HG03521 (cell line): ENCODE measurements around the gene TENM4.

Experiments
- ATAC-seq: cut with Tn5 transposase; IDR thresholded peaks from one replicate; pipeline ENCODE4 v1.9.1; 2021; ENCODE audit warnings: mild to moderate bottlenecking, moderate library complexity; ENCODE audit not compliant: unreplicated experiment

TENM4 gene

DNA sequence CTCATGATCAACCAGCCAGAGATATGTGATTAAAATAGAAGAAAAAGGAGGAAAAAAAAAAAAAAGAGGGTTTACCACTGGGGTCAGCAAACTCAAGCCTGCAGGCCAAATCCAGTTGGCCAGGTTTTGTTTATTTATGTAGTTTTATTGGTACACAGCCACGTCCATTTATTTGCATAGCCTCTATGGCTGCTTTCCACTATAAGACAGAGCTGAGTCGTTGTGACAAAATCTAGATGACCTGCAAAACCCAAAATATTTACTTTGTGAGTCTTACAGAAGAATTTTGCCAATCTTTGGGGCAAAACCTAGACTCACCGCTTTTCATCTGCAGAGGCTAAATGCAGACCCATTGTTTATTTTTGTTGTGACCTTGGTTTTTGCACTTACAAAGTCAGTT, 87.1 kb downstream of the TENM4 start:
- ATAC-seq, result no peak

GRCh38 chr11:79352349-79352703, 88.5 kb downstream of the TENM4 start:
- ATAC-seq, result no peak

DNA sequence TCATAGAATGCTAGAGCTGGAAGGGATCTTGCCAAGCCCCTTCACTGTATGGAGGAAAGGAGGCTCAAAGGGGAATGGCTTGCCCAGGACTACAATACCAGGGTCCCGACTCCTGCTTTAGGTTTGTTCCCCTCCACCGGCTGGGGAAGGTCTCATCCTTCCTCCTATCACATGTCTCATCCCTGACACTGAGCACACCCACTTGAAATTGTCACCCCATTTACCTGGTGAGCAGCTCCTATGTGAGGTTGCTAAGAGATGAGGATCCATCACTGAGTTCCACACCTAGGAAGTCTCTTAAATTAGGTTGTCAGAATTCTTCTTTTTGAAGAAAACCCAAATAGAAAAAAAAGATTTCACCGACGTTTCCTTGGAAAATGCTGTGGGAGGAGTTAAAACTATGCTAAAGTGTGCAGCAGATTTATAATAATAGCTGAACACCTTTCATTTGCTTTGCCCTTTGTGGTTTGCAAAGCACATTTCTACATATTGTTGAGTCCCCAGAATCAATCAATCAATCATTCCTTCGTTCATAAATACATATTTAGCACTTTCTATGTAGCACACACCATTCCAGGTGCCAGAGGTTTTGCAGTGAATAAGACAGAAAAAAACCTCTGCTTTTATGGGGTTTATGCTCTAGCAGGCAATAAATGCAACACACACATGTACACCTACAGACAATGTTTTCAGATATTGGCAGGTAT, 91.7 kb downstream of the TENM4 start:
- no peak for ATAC-seq

DNA sequence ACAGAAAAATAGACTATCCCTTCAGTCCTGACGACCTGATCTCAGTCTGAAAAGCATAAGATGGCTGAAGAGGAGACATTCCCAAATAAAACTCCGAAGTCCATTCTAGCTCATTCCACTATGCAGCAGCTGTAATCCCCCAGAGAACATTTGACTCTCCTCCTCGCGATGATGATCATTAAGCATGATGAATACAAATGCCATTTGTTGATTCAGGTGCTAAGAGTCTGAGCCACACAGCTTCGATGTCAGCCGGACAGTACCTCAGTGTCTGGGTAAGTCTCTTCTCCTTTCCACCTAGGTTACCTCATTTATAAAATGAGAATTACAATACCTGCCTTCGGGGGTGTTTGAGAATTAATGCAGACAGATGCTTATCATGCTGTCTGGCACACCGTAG, 94.8 kb downstream of the TENM4 start:
- ATAC-seq, result no peak

DNA sequence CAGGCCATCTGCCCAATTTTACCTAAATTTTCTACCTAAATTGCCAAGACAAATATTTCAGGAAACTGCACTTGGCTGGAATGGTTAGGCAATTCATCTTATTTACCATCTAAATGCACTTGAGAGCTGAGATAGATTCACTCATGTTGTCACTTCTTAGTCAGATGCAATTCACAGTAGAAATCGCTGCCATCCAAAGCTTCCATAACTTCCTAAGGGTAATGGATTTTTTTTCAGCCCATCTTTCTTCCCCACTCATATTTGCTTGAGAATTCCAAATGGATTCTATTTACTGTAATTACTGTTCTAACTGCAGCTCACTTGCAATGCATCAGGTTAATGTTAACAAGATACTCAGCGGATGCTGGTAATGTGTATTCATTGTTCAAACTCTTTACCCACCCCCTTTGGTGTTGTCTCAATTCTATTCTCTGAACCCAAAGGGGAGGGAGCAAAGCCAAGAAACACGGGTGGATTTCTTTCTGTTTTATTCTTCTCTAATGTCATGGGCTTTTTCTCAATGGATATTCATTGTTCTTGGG, 96.0 kb downstream of the TENM4 start:
- ATAC-seq, result no peak

DNA sequence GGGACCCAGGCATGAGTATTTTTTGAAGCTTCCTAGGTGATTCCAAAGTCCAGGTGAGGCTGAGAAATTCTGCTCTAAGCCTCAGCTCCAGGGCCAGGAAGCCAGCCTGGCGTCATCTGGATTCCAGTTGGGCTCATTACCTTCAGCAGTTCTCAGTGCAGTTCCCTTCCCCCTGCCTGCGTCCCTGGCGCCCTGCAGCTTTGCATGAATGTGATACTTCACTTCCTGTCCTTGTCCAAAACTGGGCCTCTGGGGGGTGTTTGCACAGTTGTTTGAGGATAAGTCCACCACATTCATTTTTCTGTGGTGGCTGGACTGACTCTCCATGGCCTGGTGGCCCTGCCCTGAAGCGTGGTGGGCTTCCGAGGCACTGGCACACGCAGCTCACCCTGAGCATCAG, 98.1 kb downstream of the TENM4 start:
- no peak for ATAC-seq

DNA sequence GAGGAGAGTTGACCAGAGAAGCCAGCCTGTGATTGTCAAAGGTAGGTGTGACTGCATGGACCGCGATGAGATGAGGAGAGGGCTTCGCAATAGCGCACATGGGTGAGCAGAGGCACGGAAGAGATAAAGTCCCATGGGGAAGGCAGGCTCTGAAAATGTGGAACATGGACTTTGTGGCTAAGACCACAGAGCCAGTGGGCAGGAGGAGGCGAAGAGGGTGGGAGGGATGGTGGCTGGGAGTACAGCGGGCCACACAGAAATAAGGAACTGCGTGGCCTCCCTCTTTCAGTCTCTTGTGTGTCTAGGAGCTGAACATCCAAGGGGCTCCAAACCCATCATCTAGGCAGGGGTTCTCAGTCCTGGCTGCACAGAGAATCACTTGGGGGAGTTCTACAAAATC, 98.6 kb downstream of the TENM4 start:
- ATAC-seq, result no peak

DNA sequence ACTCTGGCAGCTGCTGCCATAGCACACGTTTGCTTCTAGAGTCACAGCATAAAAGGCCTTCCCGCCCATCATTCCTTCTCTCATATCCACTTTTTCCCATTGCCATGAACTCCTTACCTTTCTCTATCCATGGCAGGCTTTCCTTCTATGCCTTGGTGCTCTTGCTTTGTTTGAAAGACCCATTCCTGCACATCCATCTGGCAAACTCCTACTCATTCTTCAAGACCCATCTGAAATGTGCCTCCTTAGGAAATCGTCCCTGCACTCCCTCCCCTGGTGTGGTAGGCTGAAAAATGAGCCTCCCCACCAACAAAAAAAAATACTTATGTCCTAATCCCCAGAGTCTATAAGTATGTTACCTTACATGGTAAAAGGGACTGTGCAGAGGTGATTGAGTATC, 100.3 kb downstream of the TENM4 start:
- ATAC-seq, result no peak

- ATAC-seq, result no peak
Observed at GRCh38 chr11:79336797-79337517, 103.9 kb downstream of the TENM4 start.

DNA sequence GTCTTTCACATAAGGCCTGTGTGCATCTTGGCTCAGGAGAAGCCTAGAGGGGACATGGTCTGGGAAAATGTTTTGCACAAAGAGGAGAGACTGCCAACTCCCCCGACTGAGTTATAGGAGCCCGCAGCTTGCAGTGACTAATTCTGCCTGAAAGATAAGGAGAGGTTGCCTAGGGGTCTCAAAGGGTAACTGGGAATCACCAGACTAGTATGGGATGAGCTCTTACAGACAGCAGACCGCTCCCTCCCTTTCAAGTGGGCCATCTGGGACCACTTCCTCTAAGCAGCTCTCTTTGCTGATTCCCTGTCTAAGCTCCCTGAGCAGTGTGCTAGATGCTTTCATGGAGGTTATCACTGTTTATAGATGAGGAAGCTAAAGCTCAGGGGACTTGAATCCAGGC, 105.1 kb downstream of the TENM4 start:
- no peak for ATAC-seq

GRCh38 chr11:79333355-79333754, 107.5 kb downstream of the TENM4 start:
- ATAC-seq, result no peak

GRCh38 chr11:79332017-79332416, 108.8 kb downstream of the TENM4 start:
- no peak for ATAC-seq

GRCh38 chr11:79331203-79331901, 109.5 kb downstream of the TENM4 start:
- ATAC-seq, result no peak

DNA sequence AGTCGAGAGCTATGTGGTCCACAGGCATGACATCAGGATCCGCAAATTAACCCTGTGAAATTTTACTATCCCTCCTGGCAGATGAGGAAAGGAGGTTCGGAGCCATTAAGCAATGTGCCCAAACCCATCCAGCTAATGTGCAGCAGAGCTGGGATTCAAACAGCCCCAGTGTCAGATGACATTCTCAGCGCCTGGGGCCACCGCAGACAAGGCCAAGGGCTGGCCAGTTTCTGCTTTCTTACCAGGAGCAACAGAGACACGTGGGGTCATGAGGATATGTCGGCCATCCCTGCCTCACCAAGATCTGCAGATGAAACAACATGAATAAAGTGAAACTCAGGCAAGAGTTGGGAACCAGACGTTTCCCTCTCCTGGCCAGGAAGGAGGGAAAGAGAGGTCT, 110.2 kb downstream of the TENM4 start:
- no peak for ATAC-seq

DNA sequence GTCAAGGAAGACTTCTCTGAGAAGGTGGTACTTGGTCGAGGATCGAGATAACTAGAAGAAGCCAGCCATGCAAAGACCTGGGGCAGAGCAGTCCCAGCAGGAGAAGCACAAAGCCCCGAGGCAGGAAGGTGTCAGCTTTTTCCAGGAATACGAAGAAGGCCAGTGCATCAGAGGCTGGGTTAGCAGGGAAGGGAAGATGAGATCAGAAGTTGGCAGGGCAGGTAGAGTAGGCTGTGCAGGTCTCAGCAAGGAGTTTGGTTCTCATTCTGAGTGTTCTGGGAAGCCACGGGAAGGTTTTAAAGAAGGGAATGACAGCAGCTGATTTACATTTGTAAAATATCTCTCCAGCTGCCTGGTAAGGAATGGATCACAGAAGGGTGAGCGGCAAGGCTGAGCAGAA, 111.3 kb downstream of the TENM4 start:
- ATAC-seq, result no peak

DNA sequence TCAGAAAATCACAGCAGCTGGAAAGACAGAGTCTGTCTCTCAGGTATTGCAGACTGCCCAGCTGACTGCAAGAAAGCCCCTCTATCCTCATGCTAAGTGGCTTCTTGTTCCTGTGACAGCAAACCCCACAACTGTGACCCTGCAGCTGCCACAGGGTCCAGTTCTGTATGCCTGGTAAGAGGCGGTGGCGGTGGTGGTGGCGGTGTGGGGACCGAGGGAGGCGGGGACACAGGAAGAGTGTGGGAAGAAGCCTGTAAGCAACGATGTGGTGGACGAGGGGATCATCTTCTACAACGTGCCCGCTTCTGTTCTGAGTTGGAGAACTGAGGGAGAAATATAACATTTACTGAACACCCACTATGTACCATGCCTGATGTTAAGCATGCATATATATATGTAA, 112.4 kb downstream of the TENM4 start:
- ATAC-seq, result no peak

DNA sequence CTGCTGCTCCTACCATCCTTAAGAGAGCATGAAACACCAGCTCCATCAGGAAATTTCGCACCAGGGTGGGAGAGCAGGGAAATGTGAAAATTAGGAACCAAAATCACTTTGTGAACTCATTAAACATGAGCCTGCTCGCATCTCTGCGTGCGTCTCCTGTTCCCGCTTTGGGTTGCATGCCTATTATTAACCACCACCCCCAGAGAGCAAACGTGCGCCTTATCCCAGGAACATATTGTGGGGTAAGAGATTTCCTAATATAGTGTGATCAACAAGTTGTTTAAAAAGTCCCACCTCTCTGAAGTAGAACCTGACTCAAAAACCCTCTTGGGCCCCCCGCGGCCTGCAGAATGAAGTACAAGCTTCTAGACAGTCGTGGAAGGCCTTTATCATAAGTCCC, 115.0 kb downstream of the TENM4 start:
- ATAC-seq, result no peak

DNA sequence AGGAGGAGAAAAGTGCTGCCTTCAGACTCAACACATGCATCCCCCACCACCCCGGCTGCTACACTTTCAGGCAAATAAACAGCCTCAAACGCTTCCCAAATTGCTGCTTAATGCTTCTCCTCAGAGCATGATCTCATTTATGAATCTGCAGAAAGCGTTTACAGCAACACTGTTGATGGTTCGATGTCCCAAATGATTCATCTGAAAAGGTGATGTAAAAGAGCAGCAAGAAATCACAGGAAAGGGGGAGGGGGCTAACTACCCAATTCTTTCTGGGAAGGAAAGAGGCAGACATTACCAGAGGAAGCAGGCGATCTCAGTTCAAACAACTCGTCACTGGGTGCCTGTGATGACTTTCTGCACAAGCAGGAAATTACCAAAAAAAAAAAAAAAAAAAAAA, 119.6 kb downstream of the TENM4 start:
- ATAC-seq, result no peak

DNA sequence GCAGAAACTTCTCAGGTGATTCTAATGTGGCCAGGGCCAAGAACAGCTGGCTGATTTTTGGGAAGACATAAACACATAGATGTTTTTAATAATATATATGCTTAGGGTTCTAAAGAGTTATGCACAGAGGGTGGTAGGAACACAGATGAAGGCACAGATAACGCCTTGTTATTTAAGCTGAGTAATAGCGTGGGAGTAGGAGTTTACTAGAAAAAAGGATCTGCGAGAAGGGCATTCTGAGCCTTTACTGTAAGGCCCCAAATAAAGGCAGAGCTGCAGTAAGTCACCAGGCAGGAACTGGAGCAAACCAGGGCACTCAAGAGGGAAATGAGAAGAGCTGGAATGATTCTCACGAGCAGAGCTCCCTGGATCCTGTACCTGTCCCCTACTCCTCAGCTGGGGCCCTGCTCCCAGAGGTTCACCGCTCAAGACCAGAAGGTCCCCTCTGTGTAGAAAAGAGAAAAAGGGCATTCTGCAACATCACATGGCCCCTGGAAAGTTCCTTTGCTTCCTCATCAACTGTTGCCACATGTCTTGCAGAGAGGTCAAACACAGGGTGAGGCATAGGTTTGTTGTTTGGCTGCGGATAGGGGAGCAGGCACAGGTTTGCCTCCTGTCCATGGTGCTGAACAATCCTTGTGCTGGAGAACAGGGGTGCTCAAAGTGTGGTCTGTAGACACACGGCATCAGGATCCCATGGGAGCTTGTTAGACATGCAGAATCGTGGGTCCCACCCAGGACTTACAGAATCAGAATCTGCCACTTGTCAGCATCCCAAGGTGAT, 125.7 kb downstream of the TENM4 start:
- no peak for ATAC-seq

DNA sequence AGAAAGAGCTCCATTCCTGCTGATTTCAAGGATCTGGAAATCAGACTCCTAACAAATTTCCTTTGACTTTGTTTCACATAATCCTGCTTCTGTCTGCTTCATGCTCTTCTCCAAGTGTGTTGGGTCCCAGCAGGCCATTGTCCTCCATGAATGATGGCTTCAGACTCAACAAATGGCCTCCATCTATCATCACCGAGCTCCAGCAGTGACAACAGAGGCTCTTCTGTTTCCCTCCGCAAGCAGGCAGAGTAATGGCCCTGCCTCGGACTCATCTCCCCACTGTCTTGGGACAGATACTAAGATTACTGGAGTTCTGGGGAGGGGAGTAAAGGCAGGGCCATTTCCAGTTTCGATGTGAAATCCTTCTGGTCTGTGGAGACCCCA, 127.3 kb downstream of the TENM4 start:
- no peak for ATAC-seq
